C4-2B (cell line): Measurements from ENCODE around the gene MTA3.

Experiments
- CTCF ChIP-seq: fragments of 450-650 bp; conservative IDR thresholded peaks from 2 replicates; pipeline ENCODE4 v1.5.1; 2017; ENCODE audit warnings: mild to moderate bottlenecking
- ZFX ChIP-seq: fragments of 450-650 bp; IDR thresholded peaks from 2 replicates; pipeline ENCODE4 v1.6.1; 2017

- TF ChIP-seq CTCF (no peak), ZFX (no peak)
Measured at GRCh38 chr2:42675815-42676214, 107.4 kb downstream of the MTA3 start.
